DOHH2 (cell line): ENCODE data around the gene XKR7.

Source experiments
- EZH2phosphoT487 ChIP-seq: fragments of 200-600 bp; sonication (generic); IDR thresholded peaks from 2 replicates; pipeline ENCODE4 v1.6.1; 2017; ENCODE audit warnings: borderline replicate concordance, mild to moderate bottlenecking, antibody characterized with exemption, low read length, moderate library complexity, mixed read lengths
- TF ChIP-seq, protein P1 (sequence below): fragments of 200-600 bp; sonication (generic); IDR thresholded peaks from one replicate; pipeline ENCODE4 v1.5.1; 2014; ENCODE audit warnings: antibody characterized with exemption, mild to moderate bottlenecking, low read depth, low read length; ENCODE audit not compliant: poor library complexity, severe bottlenecking

DNA sequence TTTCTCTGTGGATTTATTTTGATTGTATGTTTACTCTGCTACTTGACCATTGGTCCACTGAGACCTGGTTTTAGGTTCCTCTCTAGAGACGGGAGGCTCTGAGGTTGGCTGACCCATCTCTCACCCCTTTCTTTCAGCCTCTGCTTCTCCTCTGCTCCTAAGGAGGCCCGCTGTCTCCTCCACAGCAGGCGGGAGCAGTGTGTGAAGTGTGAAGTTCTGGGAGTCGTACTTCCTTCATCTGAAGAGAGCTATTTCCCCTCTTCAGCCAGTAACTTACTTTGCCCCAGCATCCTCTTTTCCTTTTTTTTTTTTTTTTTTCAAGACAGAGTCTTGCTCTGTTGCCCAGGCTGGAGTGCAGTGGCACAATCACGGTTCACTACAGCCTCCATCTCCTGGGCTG, 37.2 kb upstream of the XKR7 start:
- TF ChIP-seq, protein P1, sequence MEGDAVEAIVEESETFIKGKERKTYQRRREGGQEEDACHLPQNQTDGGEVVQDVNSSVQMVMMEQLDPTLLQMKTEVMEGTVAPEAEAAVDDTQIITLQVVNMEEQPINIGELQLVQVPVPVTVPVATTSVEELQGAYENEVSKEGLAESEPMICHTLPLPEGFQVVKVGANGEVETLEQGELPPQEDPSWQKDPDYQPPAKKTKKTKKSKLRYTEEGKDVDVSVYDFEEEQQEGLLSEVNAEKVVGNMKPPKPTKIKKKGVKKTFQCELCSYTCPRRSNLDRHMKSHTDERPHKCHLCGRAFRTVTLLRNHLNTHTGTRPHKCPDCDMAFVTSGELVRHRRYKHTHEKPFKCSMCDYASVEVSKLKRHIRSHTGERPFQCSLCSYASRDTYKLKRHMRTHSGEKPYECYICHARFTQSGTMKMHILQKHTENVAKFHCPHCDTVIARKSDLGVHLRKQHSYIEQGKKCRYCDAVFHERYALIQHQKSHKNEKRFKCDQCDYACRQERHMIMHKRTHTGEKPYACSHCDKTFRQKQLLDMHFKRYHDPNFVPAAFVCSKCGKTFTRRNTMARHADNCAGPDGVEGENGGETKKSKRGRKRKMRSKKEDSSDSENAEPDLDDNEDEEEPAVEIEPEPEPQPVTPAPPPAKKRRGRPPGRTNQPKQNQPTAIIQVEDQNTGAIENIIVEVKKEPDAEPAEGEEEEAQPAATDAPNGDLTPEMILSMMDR: no peak
- no peak for TF ChIP-seq EZH2phosphoT487
